Omental fat pad (tissue), 4 donors: ENCODE results near the gene GPR157. TPM values are rescaled to one million over a fixed set of nuclear protein-coding genes. Genes with fewer than 3 reads are reported as not detected.

Source experiments
- ATAC-seq: fragments of 150-250 bp; one replicate; pipeline ENCODE4 v1.9.1; 2016; ENCODE audit warnings: mild to moderate bottlenecking, moderate library complexity; ENCODE audit not compliant: low FRiP score
- DNase-seq: peaks from one replicate; pipeline ENCODE4 v3.0.0-alpha.2; 2019; ENCODE audit warnings: low spot score
- CTCF ChIP-seq, 3 donors: fragments of 450-650 bp; IDR thresholded peaks; one replicate each; pipeline ENCODE4 v1.5.1; 2016 to 2017; ENCODE audit warnings: antibody characterized with exemption in 3 of 3, mild to moderate bottlenecking in 3 of 3, moderate library complexity in 2 of 3
- total RNA-seq, 4 donors: library from RNA; depleted of rRNA; stranded (reverse); fragments of >200 nt; gene quantifications; one replicate each; pipeline ENCODE4 v1.1.0, GENCODE V29; 2016

Gene GPR157
- total RNA-seq, 4 donors from 2014 or later = 1.6 to 8.8 (median 6.9) TPM

- ATAC-seq (no peak), DNase-seq (no peak)
- no peak for TF ChIP-seq CTCF (IDR thresholded peaks at IDR 0.05)
Measured at GRCh38 chr1:9107136-9107535, 21.8 kb downstream of the GPR157 start.

DNA sequence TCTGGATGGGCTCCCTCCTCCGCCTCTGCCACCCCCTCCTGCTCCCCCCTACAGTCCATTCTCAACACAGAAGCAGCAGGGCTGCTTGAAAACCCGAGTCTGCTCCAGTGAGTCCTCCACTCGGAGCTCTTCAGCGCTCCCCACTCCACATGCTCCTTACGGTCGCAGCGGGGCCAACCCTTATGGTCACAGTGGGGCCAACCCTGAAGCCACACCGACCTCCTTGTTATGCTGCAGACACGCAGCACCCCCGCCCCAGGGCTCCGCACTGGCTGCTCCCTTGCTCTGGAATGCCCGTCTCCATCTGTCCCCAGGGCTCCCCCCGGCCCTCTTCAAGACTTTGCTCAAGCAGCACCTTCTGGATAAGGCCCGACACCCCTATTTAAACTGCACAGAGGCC lies 22.6 kb downstream of the GPR157 start:
- TF ChIP-seq CTCF (IDR thresholded peaks at IDR 0.05) = no peak
- no peak for DNase-seq
- no peak for ATAC-seq

- ATAC-seq (no peak), DNase-seq (no peak)
- TF ChIP-seq CTCF (IDR thresholded peaks at IDR 0.05) = no peak
Measured at GRCh38 chr1:9105336-9105867, 23.5 kb downstream of the GPR157 start.

DNA sequence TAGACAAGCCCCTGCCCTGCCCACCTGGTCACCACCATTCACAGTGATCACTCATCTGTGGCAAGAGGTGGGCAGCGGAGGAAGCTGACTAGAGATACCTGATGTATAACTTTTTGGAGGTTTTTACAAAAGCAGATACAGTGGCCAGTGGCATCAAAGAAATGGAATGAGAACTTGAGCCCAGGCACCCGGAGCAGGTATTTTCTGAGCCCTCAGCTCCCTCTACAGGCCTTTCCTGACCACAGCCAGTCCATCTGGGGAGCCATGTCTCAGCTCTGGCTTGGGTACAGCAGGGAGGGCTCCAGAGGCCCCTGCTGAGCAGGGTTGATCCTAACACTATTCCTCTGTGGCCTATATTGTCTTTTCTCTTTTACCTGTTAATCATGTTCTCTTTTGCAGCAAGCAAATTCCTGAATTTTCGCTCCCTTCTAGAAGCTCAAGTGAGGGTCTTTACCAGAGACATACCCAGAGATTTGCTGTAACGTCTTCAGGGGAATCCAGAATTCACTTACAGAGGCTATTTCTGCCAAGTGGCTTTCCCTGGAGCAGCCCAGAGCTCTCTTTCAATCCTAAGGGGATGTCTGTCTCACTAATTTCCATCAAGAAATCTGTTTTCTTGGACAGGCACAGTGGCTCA lies 27.3 kb downstream of the GPR157 start:
- DNase-seq (no peak), ATAC-seq (peak; percentile 17)
- peak in 1 of 3 donors; percentile 27 for TF ChIP-seq CTCF (IDR thresholded peaks at IDR 0.05)

- no peak for DNase-seq
- ATAC-seq = no peak
- no peak for TF ChIP-seq CTCF (IDR thresholded peaks at IDR 0.05)
Measured at GRCh38 chr1:9100471-9101043, 28.3 kb downstream of the GPR157 start.

- DNase-seq = no peak
- TF ChIP-seq CTCF (IDR thresholded peaks at IDR 0.05) = no peak
- no peak for ATAC-seq
Measured at GRCh38 chr1:9099555-9099954, 29.3 kb downstream of the GPR157 start.
